Stimulated activated CD4-positive, alpha-beta T cell treated with anti-CD3 and anti-CD28 coated beads, TNF-alpha, amount 100 ng/mL, for 1 hour (primary cell): ENCODE measurements around the gene CABS1.

Source experiments
- DNase-seq, 3 donors: peaks; one replicate each; pipeline ENCODE4 v3.0.0-alpha.2; 2020; ENCODE audit warnings: low read depth in 3 of 3, low spot score in 1 of 3

The CABS1 gene

GRCh38 chr4:70334681-70335080, at the start of gene CABS1:
TSS of gene CABS1 (plus strand) at chr4:70334981. CDS start at chr4:70335040, 59 bp downstream.
- DNase-seq, result no peak

DNA sequence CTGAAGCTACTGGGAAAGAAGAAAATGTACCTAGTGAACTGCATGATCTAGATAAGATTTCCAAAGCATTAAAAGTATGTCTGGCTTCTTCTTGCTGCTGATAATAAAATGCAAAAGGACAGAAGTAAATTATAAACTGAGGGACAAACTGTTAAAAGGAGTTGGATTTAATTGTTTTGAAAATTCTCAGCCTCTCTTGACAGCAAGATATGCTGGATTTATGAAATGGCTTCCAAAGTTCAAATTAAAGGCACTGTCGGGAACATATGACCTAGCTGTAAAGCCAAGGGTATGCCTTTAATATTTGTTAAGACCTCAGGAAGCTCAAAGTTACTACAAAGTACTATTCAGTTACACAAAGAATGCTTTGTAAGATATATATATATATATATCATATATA, 46.1 kb upstream of the CABS1 start:
- DNase-seq, result no peak

DNA sequence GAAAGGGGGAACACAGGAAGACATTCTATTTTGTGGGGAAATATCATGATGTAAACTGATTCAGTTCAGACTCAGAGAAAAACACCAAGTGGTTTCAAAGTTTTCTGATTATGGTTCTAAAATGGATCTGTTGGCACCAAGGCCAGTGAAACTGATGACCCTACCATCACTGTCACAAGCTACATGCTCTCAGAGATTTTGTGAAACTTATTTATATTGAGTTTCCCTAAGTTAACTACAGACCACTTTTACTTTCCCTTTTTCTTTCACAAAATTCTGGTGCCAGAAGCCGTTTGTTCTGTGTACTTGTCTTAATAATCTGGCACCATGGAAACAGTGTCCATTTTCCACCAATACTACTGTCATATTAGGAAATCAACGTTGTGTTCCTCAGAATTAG, 43.4 kb upstream of the CABS1 start:
- DNase-seq, result no peak

DNA sequence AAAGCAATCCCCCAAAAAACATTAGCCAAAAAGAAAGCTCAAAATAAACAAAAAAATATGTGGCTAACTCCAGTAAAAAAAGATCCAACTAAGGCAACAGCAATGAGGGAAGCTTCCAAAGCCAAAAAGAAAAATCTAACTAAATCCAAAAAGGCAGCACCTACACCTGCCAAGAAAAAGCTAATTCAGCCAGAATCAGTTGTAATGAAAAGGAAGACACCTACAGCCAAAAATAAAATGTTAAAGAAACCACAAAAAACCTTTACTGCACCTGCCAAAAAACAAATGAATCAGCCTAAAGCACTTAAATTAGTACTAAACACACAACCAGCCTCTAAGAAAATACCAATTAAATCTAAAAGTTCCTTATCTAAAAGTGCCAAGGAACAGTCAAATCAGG, 37.2 kb upstream of the CABS1 start:
- no peak for DNase-seq

DNA sequence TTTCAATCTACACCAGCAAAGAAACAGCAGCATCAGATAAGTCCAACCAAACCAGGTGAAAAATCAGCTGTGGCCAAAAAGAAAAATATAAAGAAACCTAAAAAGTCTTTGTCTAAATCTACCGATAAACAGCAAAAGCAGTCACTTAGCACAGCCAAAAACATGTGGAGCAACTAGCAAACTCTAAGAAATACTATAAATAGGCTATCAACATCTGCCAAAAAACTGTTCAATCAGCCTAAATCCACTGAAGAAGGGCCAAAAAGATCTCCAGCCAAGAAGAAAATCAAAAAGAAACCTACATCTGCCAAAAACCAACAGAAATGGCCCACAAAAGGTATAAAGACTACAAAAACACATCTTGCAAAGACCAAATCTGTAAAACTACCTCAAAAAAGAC, 36.7 kb upstream of the CABS1 start:
- no peak for DNase-seq

DNA sequence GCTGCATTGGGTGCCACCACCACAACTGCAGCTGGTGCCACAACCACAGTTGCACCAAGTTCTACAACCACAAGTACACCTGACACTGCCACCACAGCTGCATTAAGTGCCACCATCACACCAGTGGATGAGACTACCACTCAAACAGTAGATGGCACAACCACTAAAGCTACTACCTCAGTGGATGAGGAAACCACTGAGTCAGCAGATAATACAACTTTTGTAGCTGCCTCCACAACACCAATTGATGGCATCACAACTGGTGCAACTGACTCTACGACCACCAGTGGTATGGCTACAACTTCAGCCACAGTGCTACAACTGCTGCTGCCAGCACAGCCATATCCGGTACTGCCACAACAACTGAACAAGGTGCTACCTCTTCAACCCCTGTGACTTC, 35.1 kb upstream of the CABS1 start:
- no peak for DNase-seq

DNA sequence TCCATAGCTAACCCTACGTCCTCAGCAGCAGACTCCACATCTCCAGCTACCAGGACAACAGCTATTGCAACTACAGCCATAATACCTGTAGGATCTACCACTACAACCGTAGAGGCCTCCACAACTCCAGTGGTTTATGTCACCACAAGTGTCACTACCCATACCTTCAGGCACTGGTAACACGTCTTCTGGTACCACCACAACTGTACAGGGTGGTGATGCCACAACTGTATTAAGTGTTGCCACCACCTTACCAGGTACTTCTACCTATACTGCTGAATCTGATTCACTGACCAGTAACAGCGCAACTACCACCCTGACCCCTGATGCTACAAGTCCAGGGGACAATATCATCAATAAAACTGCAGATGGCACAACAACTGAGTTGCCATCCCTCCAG, 34.6 kb upstream of the CABS1 start:
- DNase-seq, result no peak

DNA sequence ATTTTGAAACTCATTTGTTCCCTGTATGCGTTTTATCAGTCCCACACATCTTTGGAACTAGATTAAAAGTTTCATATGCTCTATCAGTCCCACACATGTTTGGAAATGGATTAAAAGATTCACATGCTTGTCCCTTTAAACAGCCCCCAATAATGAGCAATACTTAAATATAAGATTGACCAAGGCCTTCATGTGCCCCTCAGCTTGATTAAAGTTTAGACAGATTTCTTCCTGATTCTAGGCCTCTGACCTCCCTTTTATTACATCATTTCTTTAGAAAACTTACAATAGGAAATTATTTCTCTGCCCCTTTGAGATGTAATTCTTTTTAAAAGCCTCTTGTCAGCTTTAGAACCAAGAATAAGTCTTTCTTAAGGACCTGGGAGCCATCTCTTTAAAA, 31.7 kb upstream of the CABS1 start:
- DNase-seq, result no peak

DNA sequence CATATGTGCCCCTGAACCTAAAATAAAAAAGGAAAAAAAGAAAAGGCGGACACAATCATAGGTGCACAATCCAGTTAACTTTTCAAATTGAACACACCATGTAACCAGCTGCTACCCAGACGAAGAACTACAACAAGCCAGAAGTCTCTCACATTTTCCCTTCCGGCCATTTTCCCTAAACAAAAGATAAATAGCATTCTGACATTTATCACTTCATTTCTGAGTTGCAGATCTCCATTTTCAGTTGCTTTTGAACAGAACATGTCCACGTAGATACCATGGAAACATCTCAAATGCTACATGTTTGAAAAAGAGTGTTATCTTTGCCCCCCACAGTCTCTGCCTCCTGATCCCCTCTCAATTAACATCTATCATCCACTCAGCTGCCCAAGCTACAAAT, 29.2 kb upstream of the CABS1 start:
- no peak for DNase-seq

DNA sequence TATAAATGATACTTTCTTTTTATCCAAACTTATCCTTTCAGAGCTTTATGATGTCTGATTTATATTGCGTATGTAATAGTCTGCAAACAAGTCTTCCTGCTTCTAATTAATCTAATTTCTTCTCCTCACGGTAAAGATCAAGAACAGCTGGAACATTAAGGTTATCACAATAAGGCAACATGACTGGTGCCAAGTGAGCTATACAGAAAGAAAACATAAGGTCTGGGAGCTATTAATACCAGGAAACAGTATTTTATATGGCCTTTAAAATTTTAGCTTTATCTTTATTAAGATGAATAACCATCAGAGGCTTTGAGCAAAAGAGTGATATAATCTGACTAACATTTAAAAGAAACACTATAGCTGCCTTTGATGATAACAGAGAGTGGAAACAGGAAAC, 28.7 kb upstream of the CABS1 start:
- no peak for DNase-seq

- DNase-seq, result no peak
These were observed 21.0 kb upstream of the CABS1 start for GRCh38 chr4:70313736-70314135.

GRCh38 chr4:70315928-70316327, 18.9 kb upstream of the CABS1 start:
- no peak for DNase-seq

DNA sequence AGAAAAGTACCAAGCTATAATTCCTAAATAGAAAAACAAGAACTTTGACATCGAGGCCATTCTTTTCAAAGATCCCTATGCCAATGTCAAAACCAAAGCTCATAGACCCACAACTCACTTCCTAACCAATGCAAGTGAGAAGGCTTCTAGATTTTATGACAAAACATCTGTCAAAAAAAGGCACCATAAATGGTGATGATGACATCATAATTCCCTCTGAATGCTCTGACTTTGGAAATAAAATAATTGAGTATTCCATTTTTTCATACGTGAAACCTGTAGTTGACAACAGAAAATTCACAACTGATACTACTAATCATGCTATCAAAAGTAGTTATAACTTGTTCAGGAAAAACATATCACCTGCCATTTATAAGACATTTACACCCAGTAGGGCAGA, 8.7 kb upstream of the CABS1 start:
- no peak for DNase-seq

- no peak for DNase-seq
These were observed 1.3 kb downstream of the CABS1 start for GRCh38 chr4:70336043-70336442.

GRCh38 chr4:70337886-70338420, 3.2 kb downstream of the CABS1 start:
- DNase-seq, result no peak

- DNase-seq, result no peak
These were observed 21.4 kb downstream of the CABS1 start for GRCh38 chr4:70356185-70356584.

DNA sequence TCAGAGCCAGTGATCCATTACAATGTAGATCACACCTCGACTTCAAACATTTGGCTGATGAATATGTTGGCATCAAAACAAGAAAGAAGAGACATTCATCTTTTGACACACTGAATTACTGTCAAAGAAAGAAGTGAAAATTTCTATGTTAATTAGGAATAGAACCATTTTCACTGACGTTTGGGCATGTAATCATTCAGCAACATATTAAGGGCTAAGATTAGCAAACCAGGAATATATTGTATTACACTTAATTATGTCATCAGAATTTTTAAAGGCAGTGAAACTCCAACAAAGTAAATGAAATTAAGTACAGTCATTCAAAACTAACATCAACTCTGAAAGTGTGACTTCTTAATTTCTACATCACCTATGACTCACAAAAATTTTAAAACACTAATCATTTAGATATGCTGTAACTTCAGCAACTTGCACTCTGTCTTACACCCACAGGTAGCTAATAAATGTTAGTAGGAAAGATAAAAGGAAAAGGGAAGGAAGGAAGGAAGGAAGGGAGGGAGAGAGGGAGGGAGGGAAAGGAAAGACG, 24.4 kb downstream of the CABS1 start:
- no peak for DNase-seq

- no peak for DNase-seq
These were observed 25.7 kb downstream of the CABS1 start, which contains the start of gene SMR3A for GRCh38 chr4:70360460-70360859. TSS of gene SMR3A (plus strand) at chr4:70360760. CDS start at chr4:70362116, 1,356 bp downstream.

- no peak for DNase-seq
These were observed 29.2 kb downstream of the CABS1 start for GRCh38 chr4:70364002-70364401.

GRCh38 chr4:70365479-70365878, 30.7 kb downstream of the CABS1 start:
- DNase-seq, result no peak

GRCh38 chr4:70367813-70368212, 33.0 kb downstream of the CABS1 start:
- no peak for DNase-seq

DNA sequence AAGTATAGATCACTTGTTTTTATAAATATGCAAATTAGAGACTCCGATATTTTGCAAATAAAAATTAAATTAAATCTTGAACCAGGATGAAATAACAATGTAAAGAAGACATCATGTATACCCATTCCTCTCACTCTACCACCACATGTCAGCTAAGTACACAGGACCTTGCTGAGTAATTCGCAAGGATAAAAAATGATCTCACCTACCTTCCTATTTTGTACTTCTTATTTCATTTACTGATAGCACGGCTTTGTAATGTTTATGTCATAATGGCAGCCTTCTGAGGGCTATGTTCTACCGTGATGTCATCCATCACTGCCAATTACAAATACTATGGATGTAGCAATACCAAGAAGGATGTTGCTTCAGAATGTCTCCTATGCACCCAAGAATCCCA, 37.2 kb downstream of the CABS1 start:
- DNase-seq, result no peak

DNA sequence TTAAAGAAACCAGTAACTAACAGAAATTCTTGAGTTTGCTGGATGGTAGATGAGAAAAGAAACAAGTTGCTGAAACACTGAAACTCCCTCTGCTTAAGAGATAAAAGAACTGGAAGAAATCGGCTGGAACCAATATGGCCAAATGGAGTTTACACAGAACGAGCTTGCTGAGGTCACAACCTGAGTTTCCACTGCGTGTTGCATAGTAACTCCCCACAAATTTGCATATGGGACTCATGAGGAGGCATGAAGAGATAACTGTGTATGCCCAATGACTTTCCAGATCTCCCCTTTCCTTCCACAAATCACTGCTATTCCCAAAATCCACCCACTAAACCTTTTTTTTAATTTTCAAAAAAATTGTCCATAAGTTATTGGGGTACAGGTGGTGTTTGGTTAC, 38.0 kb downstream of the CABS1 start:
- no peak for DNase-seq

- DNase-seq, result no peak
These were observed 45.8 kb downstream of the CABS1 start for GRCh38 chr4:70380578-70380977.
